Measurements from ENCODE around the gene SNX9.
"Not testable (repeated sequence)": the region's sequence is repeated elsewhere in the genome, so short reads cannot be mapped to it uniquely, and the experiment has no call there.

Gene SNX9

DNA sequence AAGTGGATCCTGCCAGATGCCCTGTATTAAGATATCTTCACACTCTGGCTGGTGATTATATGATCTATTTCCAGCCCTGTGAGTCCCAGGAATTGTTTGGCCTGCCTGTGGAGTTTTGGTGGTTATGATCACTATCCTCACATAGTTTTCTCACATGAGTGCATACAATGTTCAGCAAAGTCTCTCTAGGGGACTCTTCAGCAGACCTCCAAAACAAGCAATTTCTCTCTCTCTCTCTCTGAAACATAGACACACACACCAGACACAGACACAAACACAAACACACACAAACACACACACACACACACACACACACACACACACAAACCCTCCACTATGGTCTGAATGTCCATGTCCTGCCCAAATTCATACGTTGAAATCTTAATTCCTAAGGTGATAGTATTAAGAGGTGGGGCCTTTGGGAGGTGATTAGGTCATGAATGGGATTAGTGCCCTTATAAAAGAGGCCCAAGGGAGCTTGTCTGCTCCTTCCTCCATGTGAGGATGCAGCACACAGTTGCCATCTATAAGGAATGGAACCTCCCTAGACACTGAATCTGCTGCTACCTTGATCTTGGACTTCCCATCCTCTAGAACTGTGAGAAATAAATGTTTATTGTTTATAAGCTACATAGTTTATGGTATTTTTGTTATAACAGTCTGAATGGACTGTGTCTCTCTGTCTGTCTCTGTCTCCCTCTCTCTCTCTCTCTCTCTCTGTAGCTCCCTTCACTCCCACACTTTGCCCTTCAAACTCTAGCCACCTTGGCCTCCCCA lies 136.6 kb downstream of the SNX9 start:
- DNase-seq = no peak

DNA sequence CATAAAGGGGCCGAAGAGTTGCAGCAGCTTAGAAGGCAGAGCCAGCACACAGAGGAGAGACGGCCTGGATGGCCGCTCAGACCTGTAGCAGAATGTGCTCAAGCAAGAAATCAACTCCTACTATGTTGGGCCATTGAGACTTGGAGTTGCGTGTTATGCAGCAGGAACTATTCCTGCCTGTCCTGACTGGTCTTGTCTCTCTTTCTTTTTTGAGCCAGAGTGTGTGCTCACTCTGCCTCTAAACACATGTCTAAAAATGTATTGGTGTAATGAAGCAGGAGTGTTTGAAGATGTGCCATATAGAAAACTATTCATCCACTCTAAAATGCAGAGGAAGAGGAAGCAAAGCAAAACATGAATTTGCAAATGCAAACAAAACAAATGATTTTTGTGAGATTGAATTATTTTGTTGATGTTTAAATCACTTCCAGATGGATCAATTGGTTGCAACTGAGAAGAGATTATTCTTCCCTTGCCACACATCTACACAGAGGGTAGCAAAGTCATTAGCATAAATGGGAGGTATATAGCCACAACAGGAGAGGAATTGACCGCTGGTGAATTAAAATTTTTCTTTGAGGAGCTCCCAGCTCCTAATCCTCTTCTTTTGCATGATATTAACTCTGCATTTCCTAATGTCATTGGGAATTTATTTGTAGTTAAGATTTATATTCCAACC lies 138.2 kb downstream of the SNX9 start:
- DNase-seq = no peak

DNA sequence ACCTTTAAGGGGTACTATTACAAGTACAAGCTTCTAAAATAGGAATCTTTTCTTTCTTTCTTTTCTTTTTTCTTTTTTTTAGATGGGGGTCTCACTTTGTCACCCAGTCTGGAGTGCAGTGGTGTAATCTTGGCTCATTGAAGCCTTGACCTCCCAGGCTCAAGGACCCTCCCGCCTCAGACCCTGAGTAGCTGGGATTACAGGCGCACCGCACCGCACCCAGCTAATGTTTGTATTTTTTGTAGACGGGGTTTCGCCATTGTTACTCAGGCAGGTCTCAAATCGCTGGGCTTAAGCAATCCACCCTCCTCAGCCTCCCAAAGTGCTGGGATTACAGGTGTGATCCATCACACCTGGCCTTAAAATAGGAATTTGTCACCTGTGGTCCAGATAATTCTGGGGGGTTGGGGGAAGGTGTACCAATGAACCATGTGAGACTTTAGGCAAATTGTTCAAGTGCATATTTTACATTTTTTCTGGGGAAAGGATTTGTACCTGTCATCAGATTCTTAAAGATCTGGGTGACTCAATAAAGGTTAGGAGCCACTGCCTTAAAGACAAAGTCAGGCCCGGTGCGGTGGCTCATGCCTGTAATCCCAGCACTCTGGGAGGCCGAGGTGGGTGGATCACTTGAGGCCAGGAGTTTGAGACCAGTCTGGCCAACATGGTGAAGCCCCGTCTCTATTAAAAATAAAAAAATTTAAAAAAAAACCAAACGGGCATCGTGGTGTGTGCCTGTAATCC lies 139.0 kb downstream of the SNX9 start:
- DNase-seq = no peak

DNA sequence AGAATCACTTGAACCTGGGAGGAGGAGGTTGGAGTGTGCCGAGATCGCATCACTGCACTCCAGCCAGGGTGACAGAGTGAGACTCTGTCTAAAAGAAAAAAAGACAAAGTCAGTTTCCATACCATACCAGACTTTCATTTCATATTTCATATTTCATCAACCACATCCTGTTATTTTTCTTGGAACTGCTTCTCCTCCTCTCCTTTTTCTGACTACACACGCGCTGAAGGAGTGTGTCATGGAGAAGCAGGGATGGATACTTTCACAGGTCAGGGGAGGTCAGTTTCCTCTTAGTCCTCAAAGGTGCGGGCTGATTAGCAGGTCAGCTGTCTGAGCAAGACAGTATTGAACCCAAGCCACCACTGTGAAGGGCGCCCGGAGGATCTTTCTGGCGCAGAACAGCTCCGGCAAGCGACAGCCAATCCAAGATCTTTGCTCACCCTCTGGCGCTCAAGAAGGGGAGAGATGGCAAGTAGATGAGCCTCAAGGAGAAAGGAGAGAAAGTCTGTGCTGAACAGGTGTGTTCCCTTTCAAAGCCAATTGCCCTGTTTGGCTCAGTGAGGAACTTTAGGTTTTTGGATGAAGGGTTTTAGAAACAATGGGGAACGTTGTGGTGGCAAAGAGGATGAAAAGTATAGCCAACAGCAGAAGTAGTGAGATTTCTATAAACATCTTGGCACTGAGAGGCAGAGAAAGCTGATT lies 139.7 kb downstream of the SNX9 start:
- DNase-seq = no peak

DNA sequence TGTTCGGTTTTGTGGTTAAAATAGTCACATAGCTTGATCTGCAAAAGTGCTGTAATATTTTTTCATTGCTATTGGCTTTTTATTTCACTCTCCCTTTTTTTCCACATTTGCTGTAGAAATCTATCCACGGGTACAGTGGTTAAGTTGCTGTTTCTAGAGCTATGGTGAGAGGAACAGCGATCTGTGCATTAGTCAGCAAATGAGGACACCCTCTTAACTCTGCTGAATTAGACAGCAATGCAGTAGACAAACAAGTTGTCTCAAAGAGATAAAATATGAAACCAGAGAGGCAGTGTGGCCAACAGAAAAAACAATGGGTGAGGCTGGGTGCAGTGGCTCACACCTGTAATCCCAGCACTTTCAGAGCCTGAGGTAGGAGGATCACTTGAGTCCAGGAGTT lies 141.1 kb downstream of the SNX9 start:
- DNase-seq = no peak

DNA sequence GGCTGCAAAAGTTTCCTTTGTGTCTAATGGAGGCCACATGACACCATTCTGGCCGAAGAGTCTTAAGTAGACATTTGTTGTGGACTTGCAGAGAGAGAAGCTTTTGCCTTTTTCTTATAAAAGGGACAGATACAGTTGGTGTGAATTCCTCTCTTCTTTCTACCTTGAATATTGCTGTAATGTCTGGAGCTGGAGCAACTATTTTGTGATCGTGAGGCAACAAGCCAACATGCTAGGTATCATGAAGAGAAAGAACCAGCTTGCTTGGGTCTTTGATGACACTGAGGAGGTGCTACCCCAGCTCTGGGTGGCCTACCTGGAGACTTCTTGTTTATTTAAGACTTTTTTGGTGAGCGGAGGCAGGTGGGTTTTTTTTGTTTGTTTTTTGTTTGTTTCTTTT lies 142.3 kb downstream of the SNX9 start:
- no peak for DNase-seq

DNA sequence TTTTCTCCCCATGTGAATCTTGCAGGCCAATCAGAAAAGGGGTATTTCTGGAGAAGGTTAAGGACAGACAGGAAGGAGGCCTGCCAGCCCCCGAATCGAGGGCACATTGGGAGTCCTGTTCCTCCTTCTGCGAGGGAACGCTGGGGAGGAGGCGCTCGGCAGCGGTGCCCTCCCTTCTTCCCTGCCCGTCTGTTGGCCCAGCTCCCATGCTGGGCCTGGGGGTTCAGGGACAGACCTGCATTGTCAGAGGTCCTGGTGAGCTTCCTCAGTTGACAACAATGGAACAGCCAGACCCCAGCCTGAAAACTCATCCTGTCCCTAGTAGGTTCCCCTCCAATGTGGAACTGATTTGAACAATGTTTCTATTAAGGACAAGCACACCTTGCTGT lies 143.5 kb downstream of the SNX9 start:
- DNase-seq = no peak

DNA sequence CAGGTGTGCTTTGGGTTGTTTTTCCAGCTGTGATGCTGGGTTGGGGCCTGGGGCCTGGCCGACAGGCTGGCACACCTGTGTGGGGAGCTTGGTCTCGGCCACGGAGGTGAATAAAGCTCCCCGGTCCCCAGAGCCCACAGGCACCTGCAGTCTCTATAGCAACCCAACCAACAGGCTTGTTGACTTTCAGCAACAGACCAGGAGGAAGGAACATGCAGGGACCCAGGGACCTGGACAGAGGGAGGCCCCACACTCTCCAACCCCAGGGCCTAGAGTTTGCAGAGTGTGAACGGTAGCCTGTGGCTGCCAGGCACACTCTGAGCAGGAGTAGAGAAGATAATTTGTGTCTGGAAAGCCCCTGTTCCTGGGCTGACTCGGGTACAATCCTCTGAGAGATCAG lies 144.0 kb downstream of the SNX9 start:
- DNase-seq = no peak

DNA sequence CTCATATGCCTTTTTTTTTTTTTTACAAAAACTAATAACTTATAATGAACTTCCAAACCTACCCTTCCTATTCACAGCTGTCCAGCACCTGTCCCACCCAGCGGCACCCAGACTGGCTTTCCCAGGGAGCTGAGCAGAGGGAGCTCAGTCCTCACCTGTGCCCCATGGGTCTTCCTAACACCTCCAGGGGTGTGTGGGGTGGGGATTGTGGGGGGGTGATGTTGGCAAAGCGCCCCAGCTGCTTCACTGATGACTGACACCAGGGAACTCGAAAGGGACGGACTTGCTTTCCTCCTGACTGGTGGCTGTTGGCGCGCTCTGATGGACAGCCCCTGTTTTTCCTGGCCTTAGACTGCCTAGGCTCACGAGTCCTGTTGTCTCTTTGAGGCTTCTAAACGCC lies 144.4 kb downstream of the SNX9 start:
- DNase-seq = no peak

DNA sequence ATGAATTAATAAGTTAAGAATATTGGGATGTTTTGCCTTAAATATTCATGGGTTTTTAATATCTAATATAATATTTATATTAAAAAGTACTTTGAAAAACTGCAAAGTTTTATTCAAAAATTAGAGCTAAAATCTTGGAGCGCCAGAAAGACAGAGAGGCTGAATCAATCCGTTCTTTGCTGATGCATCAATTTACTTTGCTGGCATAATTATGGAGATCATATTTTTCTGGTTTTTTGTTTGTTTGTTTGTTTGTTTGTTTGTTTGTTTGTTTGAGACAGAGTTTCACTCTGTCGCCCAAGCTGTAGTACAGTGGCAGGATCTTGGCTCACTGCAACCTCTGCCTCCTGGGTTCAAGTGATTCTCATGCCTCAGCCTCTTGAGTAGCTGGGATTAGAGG lies 149.1 kb downstream of the SNX9 start:
- not testable (repeated sequence) for DNase-seq

DNA sequence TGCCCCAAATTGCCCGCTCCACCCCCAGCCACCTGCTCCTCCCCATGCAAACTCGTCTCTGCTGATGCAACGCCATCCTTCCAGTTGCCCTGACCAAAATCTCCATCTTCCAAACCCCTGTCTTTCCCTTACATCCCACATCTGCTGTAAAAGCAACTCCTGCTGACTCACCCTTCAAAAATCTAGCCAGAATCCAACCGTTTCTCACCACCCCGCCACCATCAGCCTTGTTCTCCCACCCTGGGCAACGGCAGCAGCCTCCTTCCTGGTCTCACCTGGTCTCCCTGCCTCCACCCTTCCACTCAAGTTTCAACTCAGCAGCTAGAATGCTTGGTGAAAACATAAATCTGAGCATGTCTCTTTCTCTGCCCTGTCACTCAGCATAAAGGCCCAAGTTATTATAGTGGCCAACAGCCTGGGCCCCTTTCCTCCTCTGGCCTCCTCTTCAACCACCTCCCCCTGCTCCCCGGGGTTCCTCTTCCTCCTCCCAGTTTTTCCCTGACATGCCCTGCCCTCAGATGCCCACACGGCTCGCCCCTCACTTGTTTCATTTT lies 151.4 kb downstream of the SNX9 start:
- no peak for DNase-seq

DNA sequence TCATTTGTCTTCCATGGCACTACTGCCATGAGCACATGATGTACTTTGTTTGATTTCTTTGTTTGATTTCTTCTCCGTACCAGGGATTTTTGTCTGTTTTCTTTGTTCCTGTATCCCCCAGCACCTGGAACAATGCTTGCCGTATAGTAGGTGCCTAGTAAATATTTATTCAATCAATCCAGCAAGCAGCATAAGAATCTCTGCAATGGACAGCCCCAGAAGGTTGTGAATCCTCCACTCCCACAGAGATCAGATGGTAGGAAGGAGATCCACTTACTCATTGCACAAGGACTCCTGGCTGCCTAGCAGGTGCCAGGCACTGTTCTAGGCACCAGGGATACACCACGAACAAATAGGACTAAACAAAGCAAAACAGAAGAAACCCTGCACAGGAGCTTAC lies 151.9 kb downstream of the SNX9 start:
- DNase-seq = no peak

DNA sequence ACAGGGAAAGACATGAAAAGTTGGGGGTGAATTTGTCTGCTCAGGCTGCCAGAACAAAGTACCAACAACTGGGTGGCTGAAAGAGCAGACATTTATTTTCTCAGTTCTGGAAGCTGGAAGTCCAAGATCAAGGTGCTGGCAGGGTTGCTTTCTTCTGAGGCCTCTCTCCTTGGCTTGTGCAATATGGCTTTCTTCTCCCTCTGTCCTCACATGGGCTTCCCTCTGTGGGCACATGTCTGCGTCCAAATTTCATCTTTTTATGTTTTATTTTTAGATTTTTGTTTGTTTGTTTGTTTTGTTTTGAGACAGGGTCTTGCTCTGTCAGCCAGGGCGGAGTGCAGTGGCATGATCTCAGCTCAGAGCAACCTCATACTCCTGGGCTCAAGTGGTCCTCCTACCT lies 152.4 kb downstream of the SNX9 start:
- DNase-seq = no peak

DNA sequence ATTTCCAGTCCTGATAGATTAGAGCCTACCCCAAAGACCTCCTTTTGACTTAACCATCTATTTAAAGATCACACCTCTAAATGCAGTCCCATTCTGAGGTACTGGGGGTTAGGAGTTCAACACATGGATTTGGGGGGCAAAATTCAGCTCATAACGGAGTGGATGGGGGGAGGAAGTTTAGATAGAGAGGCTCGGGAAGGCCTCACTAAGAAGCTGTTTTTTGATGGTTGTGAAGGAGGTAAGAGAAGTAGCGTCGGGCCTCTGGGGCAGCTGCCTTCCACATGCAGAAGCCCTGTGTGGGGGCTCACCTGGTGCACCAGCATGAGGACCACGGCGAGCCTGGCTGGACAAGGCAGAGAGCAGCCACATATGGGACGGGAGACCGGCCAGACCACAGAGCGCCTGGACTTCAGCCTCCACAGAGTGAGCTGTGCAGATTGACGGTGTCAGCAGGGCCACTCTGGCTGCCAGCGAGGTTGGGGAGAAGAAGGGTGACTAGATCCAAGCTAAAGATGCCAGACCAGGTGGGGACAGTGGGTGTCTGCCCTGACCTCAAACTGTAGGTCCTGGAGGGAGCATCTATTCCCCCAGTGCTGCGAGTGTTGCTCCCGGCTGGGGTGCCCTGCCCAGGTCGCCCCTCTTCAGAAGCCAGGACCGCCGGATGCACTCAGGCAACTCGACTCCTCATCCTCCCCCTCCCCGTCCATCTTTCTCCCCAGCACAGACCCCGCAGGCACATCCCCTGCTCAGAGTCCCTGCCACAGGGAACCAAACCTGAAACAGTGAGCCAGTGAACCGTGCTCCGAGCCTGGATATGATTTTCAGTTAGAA lies 153.5 kb downstream of the SNX9 start:
- no peak for DNase-seq

DNA sequence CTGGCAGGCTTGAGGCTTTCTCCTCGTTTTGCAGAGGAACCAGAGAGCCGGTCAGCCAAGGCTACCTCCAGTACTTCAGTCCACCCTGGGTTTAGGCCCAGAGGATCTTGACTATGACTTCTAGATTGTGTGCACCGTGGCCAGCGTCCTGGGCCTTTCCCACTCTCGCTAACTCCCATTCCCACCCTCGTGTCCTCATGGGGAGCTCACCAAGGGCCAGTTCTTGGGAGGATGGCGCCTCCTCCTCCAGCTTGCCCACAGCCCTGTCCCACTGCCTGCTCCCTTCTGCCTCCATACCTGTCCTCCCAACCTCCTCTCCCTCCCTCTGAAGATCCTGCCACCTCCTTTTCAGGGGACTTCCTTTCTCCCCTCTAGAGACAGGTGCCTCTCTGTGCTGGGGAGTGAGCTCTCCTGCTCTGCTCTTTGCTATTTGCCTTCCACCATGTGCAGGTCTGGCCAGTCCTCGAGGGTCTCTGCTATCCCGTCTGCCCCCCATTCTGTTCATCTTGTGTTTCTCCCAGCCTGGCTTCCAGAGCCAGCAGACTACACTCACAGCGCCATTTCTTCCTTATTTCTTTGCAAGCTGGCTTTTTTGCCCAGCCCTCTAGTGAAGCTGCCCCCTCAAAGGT lies 154.2 kb downstream of the SNX9 start:
- no peak for DNase-seq

DNA sequence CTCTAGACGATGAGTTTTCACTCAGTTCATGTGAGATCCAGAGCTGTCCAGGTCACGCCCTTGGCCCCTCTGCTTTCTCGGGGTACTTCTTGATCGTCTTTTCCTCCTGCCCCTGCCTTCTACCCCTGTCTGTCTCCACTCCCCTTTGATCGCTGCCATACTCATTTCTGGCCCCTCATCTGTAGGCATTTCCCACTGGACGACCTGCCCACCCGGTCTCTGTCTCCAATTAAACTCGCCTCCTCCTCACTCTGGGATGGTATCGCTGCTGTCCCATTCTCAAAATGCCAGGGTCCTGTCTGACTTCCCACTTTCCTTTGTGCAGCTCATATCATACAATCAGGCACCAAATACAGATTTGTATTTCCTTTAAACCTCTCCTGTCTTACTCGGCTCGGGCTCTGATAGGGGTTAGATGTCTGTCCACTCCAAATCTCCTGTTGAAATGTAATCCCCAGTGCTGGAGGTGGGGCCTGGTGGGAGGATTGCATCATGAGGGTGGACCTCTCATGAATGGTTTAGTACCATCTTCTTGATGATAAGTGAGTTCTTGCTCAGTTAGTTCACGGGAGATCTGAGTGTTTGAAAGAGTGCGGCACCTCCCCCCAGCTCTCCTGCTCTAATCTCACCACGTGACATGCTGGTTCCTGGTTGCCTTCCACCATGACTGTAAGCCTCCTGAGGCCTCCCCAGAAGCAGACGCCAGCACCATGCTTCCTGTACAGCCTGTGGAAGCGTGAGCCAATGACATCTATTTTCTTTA lies 155.2 kb downstream of the SNX9 start:
- DNase-seq = no peak

DNA sequence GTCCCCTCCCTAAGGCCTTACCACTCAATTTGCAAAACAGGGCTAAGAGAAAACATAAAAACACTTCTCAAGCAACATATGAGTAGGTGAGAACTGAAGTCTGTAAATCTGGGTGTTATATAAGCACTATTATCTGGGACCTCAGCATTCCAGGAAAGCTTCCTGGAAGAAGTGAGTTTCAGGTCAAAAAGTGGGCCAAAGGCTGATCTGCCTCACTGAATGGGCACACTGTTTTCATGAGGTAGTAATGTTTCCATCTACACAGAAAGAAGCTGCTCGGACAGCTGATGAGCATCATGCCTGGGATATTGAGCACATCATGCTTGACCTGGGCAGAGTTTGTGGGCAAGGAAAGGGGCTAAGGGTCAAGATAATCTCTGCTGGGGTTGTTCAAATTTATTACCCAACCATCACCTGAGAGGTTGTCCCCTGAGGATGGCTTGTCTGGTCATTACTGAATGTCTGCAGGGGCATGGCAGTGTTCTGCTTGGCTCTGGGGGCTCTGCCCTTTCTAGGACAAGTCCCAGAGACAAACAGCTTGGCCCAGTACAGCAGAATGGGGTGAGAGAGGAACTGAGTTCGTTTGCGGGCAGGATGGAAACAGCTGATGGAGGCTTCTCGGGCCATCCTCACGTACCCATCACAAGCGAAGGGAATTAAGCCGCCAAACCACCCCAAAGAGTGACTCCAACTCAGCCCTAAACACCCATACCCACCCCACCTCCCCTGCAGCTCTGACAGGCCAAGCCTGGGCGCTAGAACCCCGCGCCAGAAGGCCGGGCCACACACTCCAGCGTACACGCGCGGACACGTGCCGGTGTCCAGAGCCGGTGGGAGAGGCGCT lies 157.5 kb downstream of the SNX9 start:
- no peak for DNase-seq

DNA sequence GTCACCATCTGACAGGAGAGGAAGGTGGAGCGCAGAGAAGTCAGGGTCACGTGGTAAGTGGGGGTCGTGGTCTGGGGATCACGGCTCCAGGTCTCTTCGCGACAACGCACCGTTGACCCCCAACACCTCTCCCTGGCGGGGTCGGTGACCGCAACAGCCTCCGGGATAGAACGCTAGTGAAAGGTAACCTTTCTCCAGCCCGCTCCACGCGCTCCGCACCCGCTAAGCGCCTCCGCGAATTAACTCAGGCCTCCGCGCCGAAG lies 158.0 kb downstream of the SNX9 start:
- no peak for DNase-seq

DNA sequence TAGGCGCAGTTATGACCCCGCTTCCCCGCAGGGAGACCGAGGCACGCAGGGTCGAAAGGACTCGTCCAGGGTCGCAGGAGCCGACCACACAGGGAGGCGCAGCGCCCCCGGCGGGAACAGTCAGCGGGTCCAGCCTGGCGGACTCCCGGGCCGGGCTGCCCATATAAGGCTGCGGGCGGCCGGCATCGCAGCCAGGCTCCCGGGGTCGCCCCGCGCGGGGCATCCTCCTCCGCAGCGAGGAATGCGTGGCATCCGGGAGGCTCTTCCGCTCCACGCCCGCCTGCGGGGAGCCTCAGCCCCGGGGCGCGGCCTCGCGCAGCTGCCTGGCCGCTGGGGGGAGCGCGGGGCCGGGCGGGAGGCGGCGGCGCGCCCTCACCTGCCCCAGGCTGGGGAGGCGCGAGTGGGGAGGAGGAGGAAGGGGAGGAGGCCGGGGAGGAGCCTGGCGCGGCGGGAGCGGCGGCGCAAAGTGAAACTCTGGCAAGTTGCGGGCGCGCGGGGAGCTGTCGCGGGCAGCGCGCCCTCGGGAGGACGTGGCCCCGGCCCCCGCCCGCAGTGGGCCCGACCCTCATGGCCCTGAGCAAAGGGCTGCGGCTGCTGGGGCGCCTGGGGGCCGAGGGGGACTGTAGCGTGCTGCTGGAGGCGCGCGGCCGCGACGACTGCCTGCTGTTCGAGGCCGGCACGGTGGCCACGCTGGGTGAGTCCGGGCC lies 158.5 kb downstream of the SNX9 start, which contains the start of gene SYNJ2:
Gene SYNJ2 (plus strand): TSS at position 469 of the 707 bp plus-strand sequence. CDS start 99 bp downstream, at position 568.
- DNase-seq = peak; percentile 62

All from NCI-H510A (cell line).